HL-60/S4 treated with retinoic acid at 250 ng/mL for 4 days and 3 days (cell line): Measurements from ENCODE around the gene GDF9.

Source experiments
- in situ Hi-C: fragments of 300-500 bp; cut with MboI; formaldehyde crosslinking; loops from 2 replicates; pipeline ENCODE4 v1.7.0; 2022; ENCODE audit warnings: low sequenced_read_pairs

The GDF9 gene

GRCh38 chr5:132866342-132867045, at the start of gene GDF9, which contains the start of gene UQCRQ:
GDF9 (minus strand) TSS chr5:132866469; CDS start chr5:132864533, 1,936 bp downstream.
UQCRQ (plus strand) TSS chr5:132866642; CDS start chr5:132866882, 240 bp downstream.
- in situ Hi-C loops, result no loop called here

GRCh38 chr5:132915681-132916080, 49.4 kb upstream of the GDF9 start:
- in situ Hi-C loops, result no loop called here

- in situ Hi-C loops, result no loop called here
Observed at GRCh38 chr5:132909702-132910101, 43.4 kb upstream of the GDF9 start.

- in situ Hi-C loops, result no loop called here
Observed at GRCh38 chr5:132907161-132907560, 40.9 kb upstream of the GDF9 start.

GRCh38 chr5:132905938-132906337, 39.7 kb upstream of the GDF9 start:
- in situ Hi-C loops, result no loop called here

GRCh38 chr5:132901730-132902129, 35.5 kb upstream of the GDF9 start:
- in situ Hi-C loops, result no loop called here

- in situ Hi-C loops, result no loop called here
Observed at GRCh38 chr5:132901036-132901435, 34.8 kb upstream of the GDF9 start.

GRCh38 chr5:132898094-132898493, 31.8 kb upstream of the GDF9 start:
- in situ Hi-C loops, result no loop called here

- in situ Hi-C loops, result no loop called here
Observed at GRCh38 chr5:132896685-132897084, 30.4 kb upstream of the GDF9 start.

- in situ Hi-C loops, result no loop called here
Observed at GRCh38 chr5:132895719-132896305, 29.5 kb upstream of the GDF9 start.

GRCh38 chr5:132890817-132891216, 24.5 kb upstream of the GDF9 start:
- in situ Hi-C loops, result no loop called here

- in situ Hi-C loops, result no loop called here
Observed at GRCh38 chr5:132889501-132889900, 23.2 kb upstream of the GDF9 start.

- in situ Hi-C loops, result no loop called here
Observed at GRCh38 chr5:132887283-132887682, 21.0 kb upstream of the GDF9 start.

GRCh38 chr5:132886064-132886823, 20.0 kb upstream of the GDF9 start:
- in situ Hi-C loops, result no loop called here

- in situ Hi-C loops, result no loop called here
Observed at GRCh38 chr5:132884548-132884947, 18.3 kb upstream of the GDF9 start.

GRCh38 chr5:132883261-132883834, 17.1 kb upstream of the GDF9 start:
- in situ Hi-C loops, result no loop called here

GRCh38 chr5:132877938-132878337, 11.7 kb upstream of the GDF9 start:
- in situ Hi-C loops, result no loop called here

- in situ Hi-C loops, result no loop called here
Observed at GRCh38 chr5:132877466-132877865, 11.2 kb upstream of the GDF9 start.

GRCh38 chr5:132876020-132876759, 9.9 kb upstream of the GDF9 start:
- in situ Hi-C loops, result no loop called here

GRCh38 chr5:132873930-132874271, 7.6 kb upstream of the GDF9 start:
- in situ Hi-C loops, result no loop called here
